Stimulated activated CD4-positive, alpha-beta T cell treated with anti-CD3 and anti-CD28 coated beads, TNF-alpha, amount 100 ng/mL, for 24 hours (primary cell): ENCODE measurements around the gene FBXL16.

Experiments used
- DNase-seq, 3 experiments: peaks; one replicate each; pipeline ENCODE4 v3.0.0-alpha.2; 2020; ENCODE audit warnings: low read depth in 3 of 3

FBXL16 gene

DNA sequence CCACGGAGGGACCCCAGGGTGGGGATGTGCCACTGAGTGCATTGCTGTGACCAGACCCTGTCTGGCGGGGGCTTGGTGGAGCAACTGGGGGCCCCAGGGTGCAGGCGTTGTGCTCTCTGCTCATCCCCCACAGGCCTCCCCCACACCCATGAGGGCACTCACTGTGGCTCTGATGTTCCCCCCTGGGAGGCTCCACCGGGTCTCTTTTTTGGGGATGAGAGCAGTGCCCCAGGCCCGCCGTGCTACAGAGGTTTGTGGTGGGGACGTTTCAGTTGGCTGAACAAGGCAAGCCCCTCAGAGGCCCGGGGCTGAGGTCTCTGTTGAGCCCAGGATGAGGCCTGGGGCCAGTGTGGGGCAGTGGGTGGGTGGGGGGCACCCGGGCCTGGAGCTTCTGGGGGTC lies 18.1 kb upstream of the FBXL16 start:
- DNase-seq, result no peak

DNA sequence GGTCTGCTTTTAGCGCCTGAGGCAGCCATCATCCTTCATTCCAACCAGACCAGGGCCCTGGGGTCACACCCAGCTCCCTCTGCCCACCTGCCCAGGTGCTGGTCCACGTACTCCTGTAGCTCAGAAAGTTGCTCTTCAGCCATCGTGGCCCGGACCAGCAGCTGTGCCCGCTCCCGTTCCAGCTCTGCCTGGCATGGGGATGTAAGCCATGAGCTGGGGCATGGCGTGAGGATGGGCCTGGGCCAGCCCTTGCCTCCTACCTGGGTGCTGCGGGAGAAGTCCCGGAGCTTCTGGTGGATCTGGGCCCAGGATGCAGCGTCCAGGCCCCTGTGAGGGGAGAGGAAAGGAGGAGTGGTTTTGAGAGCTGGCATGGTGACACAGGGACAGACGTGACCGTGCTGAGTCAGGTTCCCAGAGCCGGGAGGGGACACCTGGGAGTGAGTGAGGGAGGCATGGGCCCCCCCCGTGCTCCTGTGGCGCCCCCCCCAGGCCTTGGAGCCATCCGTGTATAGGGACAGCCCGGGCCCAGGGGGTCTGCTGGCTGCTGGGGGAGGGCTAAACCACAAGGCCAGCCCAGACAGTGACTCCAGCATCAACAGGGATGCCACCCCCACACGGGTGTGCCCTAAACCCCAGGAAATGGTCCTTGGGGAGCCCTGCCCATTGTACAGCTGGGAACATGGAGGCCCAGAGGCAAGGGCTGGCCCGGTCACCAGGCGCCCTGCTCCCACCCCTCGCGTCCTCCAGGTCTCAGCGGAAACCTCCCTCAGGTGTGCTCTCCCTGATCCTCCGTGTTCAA lies 17.4 kb upstream of the FBXL16 start:
- no peak for DNase-seq

DNA sequence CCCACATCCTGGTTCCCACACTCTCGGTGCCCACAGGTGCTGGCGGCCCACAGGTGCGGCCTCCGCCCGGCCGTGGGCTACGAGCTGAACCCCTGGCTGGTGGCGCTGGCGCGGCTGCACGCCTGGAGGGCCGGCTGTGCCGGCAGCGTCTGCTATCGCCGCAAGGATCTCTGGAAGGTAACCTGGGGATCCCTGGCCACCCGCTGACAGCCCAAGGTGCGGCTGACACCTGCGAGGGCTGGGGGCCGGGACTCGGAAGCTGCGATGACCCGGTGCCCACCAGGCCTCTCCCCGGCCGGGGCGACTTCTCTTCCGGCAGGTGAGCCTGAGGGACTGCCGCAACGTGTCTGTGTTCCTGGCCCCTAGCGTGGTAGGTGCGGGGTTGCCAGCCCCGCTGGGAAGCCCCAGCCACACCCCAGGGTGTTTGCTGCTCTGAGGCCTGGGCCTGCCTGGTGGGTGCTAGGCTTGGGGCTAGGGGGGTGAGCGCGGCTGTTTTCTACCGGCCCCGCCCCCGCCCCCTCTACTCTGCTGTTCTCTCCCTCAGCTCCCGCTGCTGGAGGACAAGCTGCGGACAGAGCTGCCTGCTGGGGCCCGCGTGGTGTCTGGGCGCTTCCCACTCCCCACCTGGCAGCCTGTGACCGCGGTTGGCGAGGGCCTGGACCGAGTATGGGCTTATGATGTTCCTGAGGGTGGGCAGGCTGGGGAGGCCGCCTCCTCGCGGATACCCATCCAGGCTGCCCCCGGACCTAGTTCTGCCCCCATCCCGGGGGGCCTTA lies 16.4 kb upstream of the FBXL16 start:
- DNase-seq, result no peak

DNA sequence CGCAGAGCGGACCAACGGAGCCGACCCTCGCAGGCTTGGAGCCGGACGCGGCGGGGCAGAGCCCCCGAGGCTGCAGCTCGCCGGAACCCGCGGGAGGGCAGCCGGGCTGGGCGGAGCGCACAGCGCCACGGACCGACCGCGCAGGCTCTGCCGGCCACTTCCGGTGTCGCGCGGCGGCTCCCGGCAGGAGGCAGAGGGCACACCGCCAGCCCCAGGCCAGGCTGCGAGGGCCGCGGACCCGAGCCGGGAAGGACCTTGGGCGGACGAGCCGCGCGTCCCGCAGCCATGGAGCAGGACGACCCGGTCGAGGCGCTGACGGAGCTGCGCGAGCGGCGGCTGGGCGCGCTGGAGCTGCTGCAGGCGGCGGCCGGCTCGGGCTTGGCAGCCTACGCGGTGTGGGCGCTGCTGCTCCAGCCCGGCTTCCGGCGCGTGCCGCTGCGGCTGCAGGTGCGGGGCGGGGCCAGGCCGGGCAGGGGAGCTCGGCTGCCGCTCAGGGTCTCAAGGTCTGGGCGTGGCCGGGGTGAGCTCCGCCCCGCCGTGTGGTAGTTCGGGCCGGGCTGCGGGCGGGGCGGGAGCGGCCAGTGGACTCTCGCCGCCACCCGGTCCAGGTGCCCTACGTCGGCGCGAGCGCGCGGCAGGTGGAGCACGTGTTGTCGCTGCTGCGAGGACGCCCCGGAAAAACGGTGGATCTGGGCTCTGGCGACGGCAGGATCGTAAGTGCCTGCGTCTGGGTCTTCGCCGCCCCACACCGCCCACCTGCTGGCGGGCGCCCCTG lies 15.6 kb upstream of the FBXL16 start, which contains the start of gene ANTKMT:
TSS of gene ANTKMT (plus strand) at position 157 of the 775 bp plus-strand sequence. CDS start at position 286, 129 bp downstream.
- DNase-seq, result peak in 2 of 3 experiments; percentile 52 to 80

DNA sequence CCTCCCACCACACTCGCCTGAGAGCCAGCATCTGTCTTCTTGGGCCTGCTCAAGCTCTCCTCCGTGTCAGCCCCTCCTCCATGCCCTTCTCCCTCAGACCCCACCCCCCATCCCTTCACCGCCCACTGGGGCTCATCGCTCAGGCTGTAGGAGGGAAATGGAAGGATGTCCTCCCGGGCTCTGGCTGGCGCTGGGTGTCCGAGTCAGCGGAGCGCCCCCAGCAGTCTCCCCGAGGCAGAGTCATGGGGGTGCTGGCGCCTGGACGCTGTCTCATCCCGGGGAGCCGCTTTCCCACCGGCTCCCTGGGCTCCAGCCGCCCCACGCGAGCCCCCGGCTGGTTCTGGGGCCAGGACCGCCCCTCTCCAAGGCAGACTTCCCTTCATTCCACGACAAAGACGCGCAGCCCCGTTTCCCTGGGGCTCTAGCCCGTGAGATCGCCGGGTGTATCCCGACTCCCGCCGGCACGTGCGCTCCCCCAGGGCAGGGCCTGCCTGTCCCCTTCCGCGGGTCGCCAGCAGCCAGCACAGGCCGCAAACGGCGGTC lies 14.9 kb upstream of the FBXL16 start:
- DNase-seq, result peak in 1 of 3 experiments; percentile 70

DNA sequence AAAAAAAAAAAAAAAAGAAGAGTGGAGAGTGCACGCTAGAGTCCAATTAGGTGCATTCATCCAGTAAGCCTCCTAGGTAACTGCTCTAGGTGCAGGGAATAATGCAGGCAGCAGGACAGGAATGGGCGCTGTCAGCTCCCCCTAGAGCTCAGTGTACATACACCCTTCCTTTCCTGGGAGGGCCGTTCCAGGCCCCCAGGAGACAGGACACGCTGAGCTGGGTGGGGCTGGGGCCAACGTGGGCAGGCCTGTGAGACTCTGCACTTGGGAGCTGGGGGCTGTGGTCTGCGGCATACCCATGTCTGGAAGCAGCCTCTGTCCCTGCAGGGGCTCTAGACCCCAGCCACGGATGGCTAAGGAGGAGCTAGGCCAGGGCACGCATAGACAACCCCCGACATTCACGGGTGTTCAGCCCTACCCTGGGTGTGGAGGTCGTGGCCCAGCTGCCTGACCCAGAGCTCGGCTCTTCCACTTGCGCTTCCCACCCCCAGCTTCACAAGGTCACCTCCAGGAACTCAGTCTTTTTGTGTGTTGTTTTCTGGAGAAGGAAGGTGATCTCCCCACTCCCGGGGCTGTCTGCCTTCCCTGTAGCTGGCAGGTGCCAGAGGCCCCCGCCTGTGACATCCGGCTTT lies 14.3 kb upstream of the FBXL16 start:
- no peak for DNase-seq

DNA sequence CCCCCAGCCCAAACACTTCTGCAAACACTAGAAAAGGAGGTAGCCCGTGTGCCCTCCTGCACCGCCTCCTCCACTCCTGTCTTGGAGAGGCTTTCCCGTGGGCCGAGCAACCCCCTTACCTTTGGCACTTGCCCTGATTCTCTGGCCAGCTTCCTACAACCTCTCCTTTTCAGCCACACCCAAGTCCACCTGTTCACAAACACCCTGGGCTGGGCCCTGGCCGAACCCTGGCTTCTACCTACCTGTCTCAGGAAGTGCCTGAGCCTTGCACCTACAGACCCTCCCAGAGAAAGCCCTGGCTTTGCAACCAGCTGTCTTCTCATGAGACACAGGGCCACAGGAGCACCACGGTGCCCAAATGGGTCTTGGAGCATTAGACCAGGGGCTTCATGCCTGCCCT lies 13.3 kb upstream of the FBXL16 start:
- no peak for DNase-seq

DNA sequence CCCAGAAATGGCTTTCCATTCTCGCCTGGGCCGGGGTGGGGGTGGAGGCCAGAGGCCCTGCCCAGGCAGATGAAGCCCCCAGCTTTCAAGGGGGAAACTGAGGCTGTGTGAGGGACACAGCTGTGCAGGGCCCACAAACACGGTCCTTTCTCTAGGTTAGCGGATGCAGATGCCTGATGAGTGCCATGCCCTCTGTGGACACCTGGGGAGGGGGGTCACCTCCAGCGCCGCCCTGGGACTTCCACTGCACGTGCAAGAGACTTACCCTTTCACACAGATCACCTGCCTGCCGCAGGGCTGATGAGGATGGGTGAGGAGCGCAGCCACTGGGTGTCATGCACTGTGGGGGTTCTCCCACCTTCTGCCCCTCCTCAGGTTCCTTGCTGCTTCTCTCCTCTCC lies 12.8 kb upstream of the FBXL16 start:
- no peak for DNase-seq

DNA sequence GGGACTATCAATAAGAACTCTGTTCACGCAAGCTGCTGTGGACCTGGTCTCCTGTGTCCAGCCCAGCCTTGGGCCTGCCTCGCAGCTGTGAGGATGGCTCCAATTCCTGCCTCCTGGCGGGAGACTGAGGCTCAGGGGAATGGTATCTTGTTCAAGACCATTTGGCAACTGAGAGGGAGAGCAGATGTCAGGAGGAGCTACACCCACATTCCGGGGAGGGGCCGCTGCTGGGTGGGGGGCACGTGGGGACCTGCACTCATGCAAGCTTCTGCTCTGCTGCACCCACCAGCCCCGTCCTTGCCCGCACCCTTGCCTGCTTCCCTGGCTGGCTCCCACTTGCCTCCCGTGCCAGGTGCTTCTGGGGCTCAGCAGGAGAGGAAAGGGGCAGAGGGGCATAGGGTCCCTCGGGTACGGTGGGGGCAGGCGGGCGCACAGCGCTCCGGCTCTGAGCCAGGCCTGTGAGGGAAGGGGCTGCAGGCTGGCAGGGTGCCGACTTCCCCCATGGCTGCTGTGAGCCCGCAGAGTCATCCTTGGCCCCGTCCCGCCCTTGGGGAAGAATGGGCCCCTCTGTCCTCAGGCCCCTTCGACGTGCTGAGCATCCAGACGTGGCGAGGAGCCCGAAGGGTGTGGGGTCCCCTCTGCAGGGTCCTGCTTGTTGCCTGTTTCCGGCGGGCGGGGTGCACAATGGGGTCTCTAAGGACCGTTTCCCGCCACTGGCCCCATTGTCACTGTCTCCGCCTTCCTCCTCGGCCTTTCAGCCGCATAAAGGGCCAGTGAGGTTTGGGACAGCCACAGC lies 12.0 kb upstream of the FBXL16 start:
- DNase-seq, result no peak

DNA sequence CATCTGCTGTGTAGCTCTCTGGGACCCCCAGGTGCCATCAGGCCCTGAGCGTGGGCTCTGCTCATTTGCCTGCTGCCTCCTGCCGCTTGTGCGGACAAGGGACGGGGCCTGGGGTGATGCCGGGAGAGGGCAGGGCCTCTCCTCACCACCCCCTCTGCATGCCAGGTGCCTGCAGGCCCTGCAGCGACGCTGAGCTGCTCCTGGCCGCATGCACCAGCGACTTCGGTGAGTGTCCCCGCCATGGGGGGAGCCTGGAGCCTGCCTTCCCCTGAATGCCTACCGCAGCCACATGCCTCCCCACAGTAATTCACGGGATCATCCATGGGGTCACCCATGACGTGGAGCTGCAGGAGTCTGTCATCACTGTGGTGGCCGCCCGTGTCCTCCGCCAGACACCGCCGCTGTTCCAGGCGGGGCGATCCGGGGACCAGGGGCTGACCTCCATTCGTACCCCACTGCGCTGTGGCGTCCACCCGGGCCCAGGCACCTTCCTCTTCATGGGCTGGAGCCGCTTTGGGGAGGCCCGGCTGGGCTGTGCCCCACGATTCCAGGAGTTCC lies 11.2 kb upstream of the FBXL16 start:
- DNase-seq, result no peak

DNA sequence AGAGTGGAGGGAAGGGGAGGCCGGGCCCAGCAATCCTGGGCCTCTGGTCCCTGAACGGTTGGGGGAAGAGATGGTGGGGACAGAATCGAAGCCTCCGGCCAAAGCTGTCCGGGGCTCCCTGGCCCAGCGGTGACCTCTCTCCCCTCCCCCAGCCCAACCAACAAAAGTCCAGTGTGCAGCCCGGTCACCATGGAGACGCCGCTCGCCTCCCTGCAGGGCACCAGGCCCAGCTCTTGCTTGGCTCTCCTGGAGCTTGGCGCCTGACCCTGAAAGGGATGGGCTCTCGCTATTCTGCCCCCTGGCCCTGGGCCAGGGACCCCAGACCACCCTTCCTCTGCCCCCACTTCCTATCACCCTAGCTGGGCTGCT lies 10.6 kb upstream of the FBXL16 start:
- no peak for DNase-seq

DNA sequence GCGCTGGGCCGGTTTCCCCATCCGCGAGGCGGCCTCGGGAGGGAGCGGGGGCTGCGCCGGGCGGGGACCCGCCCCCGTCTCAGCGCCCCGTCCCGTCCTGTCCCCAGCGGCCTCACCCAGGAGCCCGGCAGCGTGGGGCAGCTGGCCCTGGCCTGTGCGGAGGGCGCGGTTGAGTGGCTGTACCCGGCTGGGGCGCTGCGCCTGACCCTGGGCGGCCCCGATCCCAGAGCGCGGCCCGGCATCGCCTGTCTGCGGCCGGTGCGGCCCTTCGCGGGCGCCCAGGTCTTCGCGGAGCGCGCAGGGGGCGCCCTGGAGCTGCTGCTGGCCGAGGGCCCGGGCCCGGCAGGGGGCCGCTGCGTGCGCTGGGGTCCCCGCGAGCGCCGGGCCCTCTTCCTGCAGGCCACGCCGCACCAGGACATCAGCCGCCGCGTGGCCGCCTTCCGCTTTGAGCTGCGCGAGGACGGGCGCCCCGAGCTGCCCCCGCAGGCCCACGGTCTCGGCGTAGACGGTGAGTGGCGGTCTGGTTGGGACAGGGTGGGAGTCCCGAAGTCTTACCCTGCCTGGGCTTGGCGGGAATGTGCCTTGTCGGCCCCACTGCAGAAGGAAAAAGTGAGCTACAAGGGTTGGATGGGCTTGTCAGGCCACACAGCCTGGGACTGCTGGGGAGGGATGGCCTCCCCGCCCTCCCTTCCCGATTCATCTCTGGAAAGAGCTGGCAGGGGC lies 10.0 kb upstream of the FBXL16 start:
- no peak for DNase-seq

DNA sequence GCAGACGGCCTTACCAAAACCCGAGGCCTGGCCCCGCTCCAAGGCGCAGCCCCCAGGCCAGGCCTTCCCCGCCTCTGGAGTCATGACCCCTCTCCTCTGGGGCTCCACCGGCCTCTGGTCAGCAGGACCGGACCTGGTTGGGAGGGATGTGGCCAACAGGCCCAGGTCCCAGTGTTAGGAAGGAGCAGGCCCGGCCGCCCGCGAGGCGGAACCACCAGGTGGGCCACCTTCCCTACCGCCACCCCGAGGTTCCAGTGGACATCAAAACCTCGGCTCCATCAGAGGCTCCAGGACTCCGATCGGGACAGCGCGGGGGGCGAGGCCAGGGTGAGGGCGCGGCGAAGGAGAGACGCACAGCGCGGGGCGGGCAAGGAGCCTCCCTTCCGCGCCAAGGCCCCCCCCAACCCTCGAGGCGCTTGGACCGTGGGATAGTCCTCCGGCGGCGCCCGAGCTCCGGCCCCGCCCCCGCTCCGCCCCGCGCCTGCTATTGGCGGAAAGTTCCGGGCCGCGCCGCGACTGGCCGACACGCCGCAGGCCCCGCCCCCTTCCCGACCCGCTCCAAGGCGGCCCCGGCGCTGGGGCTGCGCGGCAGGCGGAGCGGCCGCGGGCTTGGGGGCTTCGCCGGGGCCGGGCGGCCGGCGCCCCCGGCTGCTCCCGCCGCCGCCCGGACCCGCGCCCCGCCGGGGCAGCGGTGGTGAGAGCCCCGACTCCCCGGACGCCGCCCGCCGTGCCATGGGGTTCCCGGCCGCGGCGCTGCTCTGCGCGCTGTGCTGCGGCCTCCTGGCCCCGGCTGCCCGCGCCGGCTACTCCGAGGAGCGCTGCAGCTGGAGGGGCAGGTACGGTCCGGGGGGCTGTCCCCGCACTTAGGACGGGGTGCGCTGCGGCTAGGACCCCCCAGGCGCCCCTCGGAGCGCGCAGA lies 9.2 kb upstream of the FBXL16 start, which contains the start of gene METRN:
TSS of gene METRN (plus strand) at position 561 of the 919 bp plus-strand sequence. CDS start at position 733, 172 bp downstream.
- DNase-seq, result peak; percentile 77 to 92 (median 85)

DNA sequence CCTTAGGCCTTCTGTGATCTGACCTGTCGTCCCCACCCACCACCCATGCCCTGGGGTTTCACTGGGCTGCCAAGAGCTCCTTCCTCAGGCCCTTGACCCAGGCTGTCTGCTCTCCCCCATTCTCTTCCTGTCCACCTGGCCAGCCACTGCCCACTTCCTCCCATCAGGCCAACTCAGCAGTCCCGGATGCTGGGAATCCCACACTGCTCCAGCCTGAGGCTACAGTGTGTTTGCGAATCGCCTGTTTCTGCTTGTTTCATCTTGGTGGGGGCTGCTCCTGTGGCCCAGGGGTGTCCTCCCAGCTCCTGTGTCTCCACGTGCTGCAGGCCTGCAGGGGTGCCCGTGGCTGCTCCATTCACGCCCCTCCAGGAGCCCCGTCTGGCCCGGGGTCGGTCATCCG lies 8.5 kb upstream of the FBXL16 start:
- no peak for DNase-seq

DNA sequence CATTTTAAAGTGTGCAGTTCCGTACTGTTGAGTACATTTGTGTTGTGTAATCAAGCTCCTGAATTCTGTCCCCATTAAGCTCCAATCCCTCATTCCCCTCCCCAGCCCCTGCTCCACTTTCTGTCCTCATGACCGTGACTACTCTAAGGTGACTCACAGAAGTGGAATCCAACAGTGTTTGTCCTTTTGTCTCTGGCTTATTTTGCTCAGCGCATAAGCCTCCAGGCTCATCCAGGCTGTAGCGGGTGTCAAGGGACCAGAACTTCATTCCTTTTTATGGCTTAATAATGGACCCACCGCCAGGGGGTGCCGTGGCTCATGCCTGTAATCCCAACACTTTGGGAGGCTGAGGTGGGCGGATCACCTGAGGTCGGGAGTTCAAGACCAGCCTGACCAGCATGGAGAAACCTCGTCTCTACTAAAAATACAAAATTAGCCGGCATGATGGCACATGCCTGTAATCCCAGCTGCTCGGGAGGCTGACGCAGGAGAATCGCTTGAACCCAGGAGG lies 7.2 kb upstream of the FBXL16 start:
- peak in 1 of 3 experiments; percentile 63 for DNase-seq

DNA sequence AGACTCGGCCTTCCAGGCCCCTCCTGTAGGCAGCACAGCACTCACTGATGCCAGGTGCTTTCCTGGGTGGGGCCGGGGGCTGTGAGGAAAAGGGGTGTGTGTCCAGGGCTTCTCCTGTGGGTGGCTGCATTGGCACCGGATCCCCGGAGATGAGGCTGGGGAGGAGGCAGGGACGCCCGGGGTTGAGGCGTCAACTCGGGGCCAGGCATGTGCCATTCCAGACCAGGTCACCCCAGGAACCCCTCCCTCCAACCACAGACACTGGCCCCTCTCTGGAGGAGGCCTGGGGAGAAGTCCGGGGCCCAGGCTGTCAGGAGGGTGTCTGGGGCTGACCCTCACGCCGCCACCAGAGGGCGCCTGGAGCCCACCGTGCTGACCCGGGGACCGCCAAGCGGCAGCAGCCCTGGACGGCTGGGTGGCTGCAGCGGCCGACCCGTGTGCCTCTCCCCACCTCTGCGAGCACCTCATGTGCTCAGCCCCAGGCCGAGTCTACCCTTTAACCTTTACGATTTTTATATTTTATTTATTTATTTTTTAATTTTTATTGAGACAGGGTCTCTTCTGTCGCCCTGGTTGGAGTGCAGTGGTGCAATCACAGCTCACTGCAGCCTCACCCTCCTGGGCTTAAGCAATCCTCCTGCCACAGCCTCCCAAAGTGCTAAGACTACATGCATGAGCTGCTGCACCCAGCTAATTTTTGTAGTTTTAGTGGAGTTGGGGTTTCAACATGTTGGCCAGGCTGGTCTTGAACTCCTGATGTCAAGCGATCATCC lies 6.1 kb upstream of the FBXL16 start:
- peak; percentile 51 to 79 (median 71) for DNase-seq

DNA sequence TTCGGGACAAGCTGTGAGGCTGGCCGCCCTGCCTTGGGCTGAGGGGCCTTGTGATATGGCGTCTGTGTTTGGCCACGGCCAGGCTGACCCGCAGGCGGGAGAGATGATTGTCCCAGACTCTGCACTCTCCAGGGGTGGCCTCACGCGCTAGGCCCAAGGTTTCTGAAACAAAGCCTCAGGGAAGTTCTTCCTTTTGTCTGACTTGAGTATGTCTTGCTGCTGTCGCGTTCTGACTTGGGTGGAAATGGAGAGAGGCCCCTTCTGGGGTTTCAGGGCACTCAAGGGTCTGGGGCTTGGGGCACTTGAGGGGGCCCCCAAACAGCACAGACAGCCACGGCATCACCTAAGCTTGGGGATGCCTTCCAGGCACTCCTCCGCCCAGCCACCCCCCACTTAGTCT lies 5.5 kb upstream of the FBXL16 start:
- DNase-seq, result no peak
